Bronchial epithelial cell (primary cell): ENCODE measurements around the gene NKAIN2. TPM values are rescaled to one million over a fixed set of nuclear protein-coding genes. Genes with fewer than 3 reads are reported as not detected.
"Not testable (repeated sequence)": the region's sequence is repeated elsewhere in the genome, so short reads cannot be mapped to it uniquely, and the experiment has no call there.

Experiments used
- DNase-seq: peaks from one replicate; pipeline ENCODE4 v3.0.0-alpha.2; 2010; ENCODE audit warnings: low read depth
- FAIRE-seq: peaks from 2 replicates; lab custom pipeline; 2011; peaks lifted over from hg19 to GRCh38; lab: Jason Lieb, UNC
- H3K27me3 ChIP-seq: 2 replicates; pipeline ENCODE4 v1.5.1; 2011; ENCODE audit warnings: low read length; ENCODE audit not compliant: control insufficient read depth, insufficient read depth
- H3K36me3 ChIP-seq: 2 replicates; pipeline ENCODE4 v1.5.1; 2011; ENCODE audit warnings: low read length; ENCODE audit not compliant: control insufficient read depth, insufficient read depth
- H3K4me3 ChIP-seq: 2 replicates; pipeline ENCODE4 v1.5.1; 2011; ENCODE audit warnings: mild to moderate bottlenecking, low read depth, low read length, control low read depth
- CTCF ChIP-seq: IDR thresholded peaks from 2 replicates; pipeline ENCODE4 v1.5.1; 2011; ENCODE audit warnings: mild to moderate bottlenecking, moderate library complexity, low read length, control low read depth, inconsistent platforms; ENCODE audit not compliant: insufficient read depth, severe bottlenecking
- total RNA-seq: library from RNA; depleted of rRNA; stranded (reverse); fragments of >200 nt; gene quantifications from 2 replicates; pipeline ENCODE4 v1.2.1, GENCODE V29; 2014

NKAIN2 gene
- total RNA-seq, 1 donor from 2014 or later = under 0.01 TPM

DNA sequence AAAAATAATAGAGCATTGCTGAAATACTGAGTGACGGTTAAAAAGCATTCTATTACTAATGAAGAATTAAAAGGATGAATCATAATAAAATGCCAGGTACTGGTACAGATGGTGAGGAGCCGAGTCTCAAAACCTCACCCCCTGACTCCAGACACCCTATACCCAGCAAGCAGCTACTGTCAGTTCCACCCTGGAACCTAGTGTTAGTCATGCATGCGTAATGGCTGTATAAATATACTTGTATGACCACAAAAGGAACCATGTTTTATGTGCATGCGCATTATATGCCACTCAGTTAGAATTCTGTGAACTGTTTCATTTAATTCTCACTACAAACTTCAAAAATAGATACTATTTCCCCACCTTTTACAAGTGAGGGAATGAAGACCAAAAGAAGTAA is 589.9 kb downstream of the NKAIN2 start:
- Histone ChIP-seq H3K27me3 (no peaks in the 10 kb centered on the region), H3K4me3 (no peak overlapping the region), H3K36me3 (no peaks in the 10 kb centered on the region)
- TF ChIP-seq CTCF = no peak
- no peak for FAIRE-seq
- peak; percentile 25 for DNase-seq

DNA sequence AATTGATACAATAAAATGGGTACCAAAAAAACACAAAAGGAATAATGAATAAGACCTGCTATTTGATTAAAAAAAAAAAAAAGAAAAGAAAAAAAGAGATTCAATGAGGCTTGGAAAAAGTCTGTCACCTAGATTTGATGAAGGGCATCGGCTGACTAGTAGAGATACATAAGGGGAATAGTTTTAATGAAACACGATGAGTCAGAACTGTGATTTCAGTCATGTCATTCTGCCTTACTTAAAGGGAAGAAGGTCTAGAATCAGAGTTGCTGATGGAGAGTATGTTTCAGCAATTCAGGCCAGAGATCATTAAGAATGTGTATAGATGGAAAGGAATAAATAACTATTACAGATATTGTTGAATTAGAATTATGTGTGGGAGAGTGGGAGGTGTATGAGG is 592.7 kb downstream of the NKAIN2 start:
- no peaks in the 10 kb centered on the region for H3K27me3 ChIP-seq
- TF ChIP-seq CTCF = no peak
- no peak overlapping the region for H3K4me3 ChIP-seq
- no peak for DNase-seq
- no peak for FAIRE-seq
- H3K36me3 ChIP-seq = no peaks in the 10 kb centered on the region

GRCh38 chr6:124400261-124400999 is 596.8 kb downstream of the NKAIN2 start:
- no peak for FAIRE-seq
- H3K4me3 ChIP-seq = no peak overlapping the region
- H3K36me3 ChIP-seq = no peaks in the 10 kb centered on the region
- no peak for DNase-seq
- TF ChIP-seq CTCF = peak; percentile 4
- no peaks in the 10 kb centered on the region for H3K27me3 ChIP-seq

DNA sequence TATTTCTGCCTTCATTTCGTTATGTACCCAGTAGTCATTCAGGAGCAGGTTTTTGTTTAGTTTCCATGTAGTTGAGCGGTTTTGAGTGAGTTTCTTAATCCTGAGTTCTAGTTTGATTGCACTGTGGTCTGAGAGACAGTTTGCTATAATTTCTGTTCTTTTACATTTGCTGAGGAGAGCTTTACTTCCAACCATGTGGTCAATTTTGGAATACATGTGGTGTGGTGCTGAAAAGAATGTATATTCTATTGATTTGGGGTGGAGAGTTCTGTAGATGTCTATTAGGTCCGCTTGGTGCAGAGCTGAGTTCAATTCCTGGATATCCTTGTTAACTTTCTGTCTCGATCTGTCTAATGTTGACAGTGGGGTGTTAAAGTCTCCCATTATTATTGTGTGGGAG is 606.8 kb downstream of the NKAIN2 start:
- DNase-seq, FAIRE-seq, H3K36me3 ChIP-seq, H3K4me3 ChIP-seq, H3K27me3 ChIP-seq: not testable (repeated sequence)

GRCh38 chr6:124412657-124413056 is 609.0 kb downstream of the NKAIN2 start:
- not testable (repeated sequence) for H3K27me3 ChIP-seq, DNase-seq, FAIRE-seq, H3K36me3 ChIP-seq, H3K4me3 ChIP-seq

- FAIRE-seq = no peak
- Histone ChIP-seq H3K27me3 (no peaks in the 10 kb centered on the region), H3K36me3 (no peaks in the 10 kb centered on the region), H3K4me3 (no peak overlapping the region)
- no peak for DNase-seq
- TF ChIP-seq CTCF = no peak
Measured at GRCh38 chr6:124420116-124420840, 616.6 kb downstream of the NKAIN2 start.
